LNCaP clone FGC (cell line): Measurements from ENCODE around the gene SERF1B.
"Not testable (repeated sequence)": the region's sequence is repeated elsewhere in the genome, so short reads cannot be mapped to it uniquely, and the experiment has no call there.

ENCODE experiments used
- DNase-seq: peaks from one replicate; pipeline ENCODE4 v3.0.0-alpha.2; 2011; ENCODE audit warnings: low read depth
- H3K4me3 ChIP-seq: 2 replicates; pipeline ENCODE4 v1.5.1; 2011; ENCODE audit warnings: mild to moderate bottlenecking, low read depth, low read length, control low read depth

Gene SERF1B

GRCh38 chr5:70025106-70025844 lies at the start of gene SERF1B:
Gene SERF1B (plus strand): TSS chr5:70025251. CDS start chr5:70025452, 201 bp downstream.
- not testable (repeated sequence) for DNase-seq, H3K4me3 ChIP-seq

- not testable (repeated sequence) for H3K4me3 ChIP-seq, DNase-seq
Observed at GRCh38 chr5:69991713-69992112, 33.3 kb upstream of the SERF1B start.

GRCh38 chr5:69995535-69995934 lies 29.5 kb upstream of the SERF1B start:
- not testable (repeated sequence) for H3K4me3 ChIP-seq, DNase-seq

- H3K4me3 ChIP-seq, DNase-seq: not testable (repeated sequence)
Observed at GRCh38 chr5:70020660-70021059, 4.4 kb upstream of the SERF1B start.

- not testable (repeated sequence) for H3K4me3 ChIP-seq, DNase-seq
Observed at GRCh38 chr5:70025845-70026145, 744 bp downstream of the SERF1B start.

- not testable (repeated sequence) for H3K4me3 ChIP-seq, DNase-seq
Observed at GRCh38 chr5:70031204-70031603, 6.2 kb downstream of the SERF1B start.

GRCh38 chr5:70041411-70041810 lies 16.4 kb downstream of the SERF1B start:
- DNase-seq, H3K4me3 ChIP-seq: not testable (repeated sequence)

GRCh38 chr5:70049790-70050142 lies 24.7 kb downstream of the SERF1B start:
- not testable (repeated sequence) for H3K4me3 ChIP-seq, DNase-seq

GRCh38 chr5:70056289-70056942 lies 31.4 kb downstream of the SERF1B start:
- not testable (repeated sequence) for DNase-seq, H3K4me3 ChIP-seq

GRCh38 chr5:70057140-70057539 lies 32.1 kb downstream of the SERF1B start:
- not testable (repeated sequence) for DNase-seq, H3K4me3 ChIP-seq

- H3K4me3 ChIP-seq, DNase-seq: not testable (repeated sequence)
Observed at GRCh38 chr5:70077632-70078031, 52.6 kb downstream of the SERF1B start.

GRCh38 chr5:70088907-70089464 lies 63.9 kb downstream of the SERF1B start:
- H3K4me3 ChIP-seq, DNase-seq: not testable (repeated sequence)

GRCh38 chr5:70091776-70092175 lies 66.7 kb downstream of the SERF1B start:
- H3K4me3 ChIP-seq, DNase-seq: not testable (repeated sequence)
